Measurements from ENCODE around the gene ABCG5. TPM values are rescaled to one million over a fixed set of nuclear protein-coding genes. Genes with fewer than 3 reads are reported as not detected.

ABCG5 gene
- total and polyA plus RNA-seq, 2 experiments from 2014 or later = 0.08 TPM; not detected in 1

GRCh38 chr2:43846140-43846793 lies 7.6 kb upstream of the ABCG5 start (continued):
- TF ChIP-seq NANOG (IDR thresholded peaks at IDR 0.05; ENCODE audit: borderline replicate concordance) = no peak
- no peak for TF ChIP-seq ZNF114 (CRISPR knock-in tag; IDR thresholded peaks at IDR 0.05)
- no peak for TF ChIP-seq JUNB (IDR thresholded peaks at IDR 0.05; ENCODE audit: unreplicated experiment)
- no peak for TF ChIP-seq POLR2AphosphoS5 (IDR thresholded peaks at IDR 0.05; ENCODE audit: low read depth)
- TF ChIP-seq, protein P1, sequence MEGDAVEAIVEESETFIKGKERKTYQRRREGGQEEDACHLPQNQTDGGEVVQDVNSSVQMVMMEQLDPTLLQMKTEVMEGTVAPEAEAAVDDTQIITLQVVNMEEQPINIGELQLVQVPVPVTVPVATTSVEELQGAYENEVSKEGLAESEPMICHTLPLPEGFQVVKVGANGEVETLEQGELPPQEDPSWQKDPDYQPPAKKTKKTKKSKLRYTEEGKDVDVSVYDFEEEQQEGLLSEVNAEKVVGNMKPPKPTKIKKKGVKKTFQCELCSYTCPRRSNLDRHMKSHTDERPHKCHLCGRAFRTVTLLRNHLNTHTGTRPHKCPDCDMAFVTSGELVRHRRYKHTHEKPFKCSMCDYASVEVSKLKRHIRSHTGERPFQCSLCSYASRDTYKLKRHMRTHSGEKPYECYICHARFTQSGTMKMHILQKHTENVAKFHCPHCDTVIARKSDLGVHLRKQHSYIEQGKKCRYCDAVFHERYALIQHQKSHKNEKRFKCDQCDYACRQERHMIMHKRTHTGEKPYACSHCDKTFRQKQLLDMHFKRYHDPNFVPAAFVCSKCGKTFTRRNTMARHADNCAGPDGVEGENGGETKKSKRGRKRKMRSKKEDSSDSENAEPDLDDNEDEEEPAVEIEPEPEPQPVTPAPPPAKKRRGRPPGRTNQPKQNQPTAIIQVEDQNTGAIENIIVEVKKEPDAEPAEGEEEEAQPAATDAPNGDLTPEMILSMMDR (conservative IDR thresholded peaks at IDR 0.05; ENCODE audit: low read depth in 2 of 2) = no peak

DNA sequence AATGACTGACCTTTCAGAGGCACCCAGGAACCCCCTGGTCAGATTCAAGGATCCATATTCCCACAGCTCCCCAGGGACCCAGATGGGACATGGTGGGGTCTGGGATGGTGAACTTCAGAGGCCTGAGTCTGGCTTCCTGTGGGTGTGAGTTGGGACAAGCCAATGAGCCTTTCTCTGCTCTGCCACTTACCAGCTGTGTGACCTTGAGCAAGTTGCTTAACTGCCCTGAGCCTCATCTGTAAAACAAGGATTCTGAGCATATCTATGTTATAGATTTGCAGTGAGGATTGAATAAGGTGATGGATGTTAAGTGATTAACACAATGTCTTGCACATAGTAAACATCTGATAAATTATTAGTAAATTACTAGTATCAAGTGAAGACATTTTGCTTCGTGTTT lies 6.5 kb upstream of the ABCG5 start:
- Histone ChIP-seq H4K20me1 (replicated peaks; ENCODE audit: insufficient read depth) (no peaks in the 10 kb centered on the region), H3K79me2 (replicated peaks; ENCODE audit: insufficient read depth) (no peaks in the 10 kb centered on the region), H2AFZ (no peak overlapping the region), H3K27me3 (ENCODE audit: insufficient read depth) (no peaks in the 10 kb centered on the region), H3F3A (replicated peaks; ENCODE audit: low read depth) (no peaks in the 10 kb centered on the region), H3K4me1 (ENCODE audit: insufficient read depth) (no peaks in the 10 kb centered on the region; the same call in 1 of the 2 replicates), H3K27ac (ENCODE audit: low read depth) (no peak overlapping the region), H3K4me2 (no peak overlapping the region), H3K4me3 (no peak overlapping the region), H3K36me3 (ENCODE audit: insufficient read depth) (no peaks in the 10 kb centered on the region), H3K9me2 (ENCODE audit: insufficient read depth) (0 out of 2 replicates have a peak, but pooled peaks cover 5% of the 10 kb centered on the region)
- no peak for ATAC-seq
- Mint-ChIP-seq H3K4me1 (peaks cover 9% of the 10 kb centered on the region), H3K27ac (no peak overlapping the region), H3K9me3 (no peaks in the 10 kb centered on the region), H3K27me3 (ENCODE audit: insufficient read depth, low read depth, poor library complexity) (peaks cover 4% of the 10 kb centered on the region), H3K4me3 (no peak overlapping the region), H3K36me3 (ENCODE audit: low read depth) (no peaks in the 10 kb centered on the region)
- no peak for DNase-seq (ENCODE audit: low spot score)
- no peak for TF ChIP-seq CREB1 (CRISPR knock-in tag; IDR thresholded peaks at IDR 0.05; ENCODE audit: low read depth)
- TF ChIP-seq, protein P1 (conservative IDR thresholded peaks at IDR 0.05; ENCODE audit: low read depth in 2 of 2) = no peak
- no peak for TF ChIP-seq EZH2 (IDR thresholded peaks at IDR 0.05; ENCODE audit: low read depth, unreplicated experiment)
- TF ChIP-seq ZNF114 (CRISPR knock-in tag; IDR thresholded peaks at IDR 0.05) = no peak
- TF ChIP-seq ETS1 (IDR thresholded peaks at IDR 0.05) = no peak
- TF ChIP-seq POLR2AphosphoS5 (IDR thresholded peaks at IDR 0.05; ENCODE audit: low read depth) = no peak
- TF ChIP-seq REST (IDR thresholded peaks at IDR 0.05; ENCODE audit: unreplicated experiment) = no peak
- TF ChIP-seq JUNB (IDR thresholded peaks at IDR 0.05; ENCODE audit: unreplicated experiment) = no peak
- no peak for TF ChIP-seq STAT1 (IDR thresholded peaks at IDR 0.05; ENCODE audit: unreplicated experiment)
- no peak for TF ChIP-seq NANOG (IDR thresholded peaks at IDR 0.05; ENCODE audit: borderline replicate concordance)
